GM12873 (cell line): Measurements from ENCODE around the gene TACC2.

ENCODE experiments used
- CTCF ChIP-seq: IDR thresholded peaks from 2 replicates; pipeline ENCODE4 v1.5.1; 2012; ENCODE audit warnings: low read depth, mild to moderate bottlenecking, moderate library complexity, low read length, control low read depth; ENCODE audit not compliant: insufficient read depth; ENCODE audit errors: missing control alignments

Gene TACC2

GRCh38 chr10:122290334-122290733 is 301.4 kb downstream of the TACC2 start:
- no peak for TF ChIP-seq CTCF

- TF ChIP-seq CTCF = no peak
Observed at GRCh38 chr10:122290833-122291532, 302.0 kb downstream of the TACC2 start.

- no peak for TF ChIP-seq CTCF
Observed at GRCh38 chr10:122291739-122292138, 302.8 kb downstream of the TACC2 start.

GRCh38 chr10:122292376-122292775 is 303.4 kb downstream of the TACC2 start:
- TF ChIP-seq CTCF = no peak

- no peak for TF ChIP-seq CTCF
Observed at GRCh38 chr10:122293156-122293960, 304.4 kb downstream of the TACC2 start.

- TF ChIP-seq CTCF = no peak
Observed at GRCh38 chr10:122293961-122294380, 305.0 kb downstream of the TACC2 start.
